Measurements from ENCODE around the gene ZNF407. TPM values are rescaled to one million over a fixed set of nuclear protein-coding genes. Genes with fewer than 3 reads are reported as not detected.

ZNF407 gene
- total RNA-seq, 1 experiment from 2014 or later = 7.6 TPM

DNA sequence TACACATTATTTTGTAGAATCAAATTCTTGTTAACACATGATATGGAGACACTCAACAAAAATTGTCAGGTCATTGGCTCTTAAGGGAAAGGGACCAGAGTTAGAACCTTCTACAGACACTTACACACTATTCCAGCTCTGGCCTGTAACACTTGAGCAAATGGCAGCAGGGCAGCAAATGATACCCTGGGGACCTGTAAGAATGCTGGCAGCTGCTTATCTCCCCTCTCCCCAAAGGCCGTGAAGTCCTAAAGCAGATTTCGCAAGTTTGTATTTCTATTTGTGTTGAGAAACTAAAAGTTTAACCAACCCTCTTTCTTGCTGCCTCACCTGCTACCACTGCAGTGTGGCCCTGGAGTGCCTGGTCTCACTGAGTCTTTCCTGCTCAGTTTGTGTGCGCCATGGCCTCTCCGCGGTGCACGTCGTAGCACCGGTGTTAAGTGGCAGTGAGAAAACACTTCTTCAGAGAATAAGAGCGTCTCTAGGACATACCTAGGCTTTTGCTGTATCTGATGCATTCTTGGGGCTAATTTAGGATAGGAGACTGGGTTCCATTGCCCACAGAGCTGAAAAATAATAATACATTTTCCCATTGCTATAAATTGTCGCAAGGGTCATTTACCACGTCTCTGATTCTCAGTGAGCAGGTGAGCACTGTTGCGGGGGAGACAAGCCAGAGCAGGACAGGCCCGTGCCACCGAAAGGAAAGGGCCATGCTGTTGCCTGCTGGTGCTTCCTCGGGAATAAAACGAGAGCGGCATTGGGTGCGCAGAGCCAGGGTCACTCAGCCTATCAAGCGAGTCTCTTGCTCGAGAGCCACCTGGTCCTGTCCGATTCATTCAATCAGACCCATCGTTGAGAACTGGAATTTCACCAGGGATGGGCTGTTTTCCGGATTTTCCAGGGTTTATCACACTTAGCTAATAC is 406.4 kb downstream of the ZNF407 start:
- H3K27me3 ChIP-seq (ENCODE audit: insufficient read depth, low read length) = no peaks in the 10 kb centered on the region
- no peaks in the 10 kb centered on the region for H3K36me3 ChIP-seq (ENCODE audit: control insufficient read depth in 1 of 2, insufficient read depth in 2 of 2, low read length in 2 of 2)

DNA sequence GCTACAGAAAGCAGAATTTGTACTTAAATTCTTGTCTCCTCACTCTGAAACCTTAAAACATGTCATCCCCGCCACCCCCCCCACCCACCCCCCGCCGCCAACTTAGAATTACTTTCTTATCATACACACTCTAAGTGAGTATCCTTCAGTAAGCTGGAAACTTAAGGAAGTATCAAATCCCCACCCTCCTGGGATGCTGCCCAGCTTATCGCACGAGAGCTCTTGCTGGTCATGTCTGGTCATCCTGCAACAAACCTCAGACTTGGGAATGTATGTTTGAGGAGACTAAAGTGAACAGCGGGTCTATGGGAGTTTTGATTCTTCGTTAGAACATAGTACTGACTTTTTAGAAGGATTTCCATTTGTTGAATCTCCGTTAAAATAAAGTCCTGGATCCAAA is 408.0 kb downstream of the ZNF407 start:
- Histone ChIP-seq H3K4me3 (replicated peaks in 1 of 2; ENCODE audit: low read depth in 1 of 2, low read length in 2 of 2) (no peak overlapping the region), H3K79me2 (ENCODE audit: insufficient read depth, low read length) (no peaks in the 10 kb centered on the region), H2AFZ (ENCODE audit: low read depth, low read length, poor library complexity, severe bottlenecking) (no peak overlapping the region), H3K9me2 (ENCODE audit: insufficient read depth) (no peaks in the 10 kb centered on the region), H4K20me1 (ENCODE audit: insufficient read depth) (no peaks in the 10 kb centered on the region), H3K27ac (ENCODE audit: low read depth, low read length) (no peak overlapping the region), H3K4me2 (ENCODE audit: low read length) (no peak overlapping the region), H3K9ac (ENCODE audit: low read length) (no peak overlapping the region), H3K36me3 (ENCODE audit: control insufficient read depth in 1 of 2, insufficient read depth in 2 of 2, low read length in 2 of 2) (no peaks in the 10 kb centered on the region), H3K4me1 (ENCODE audit: control insufficient read depth in 1 of 2, insufficient read depth in 2 of 2, low read length in 2 of 2) (no peaks in the 10 kb centered on the region), H3K9me3 (ENCODE audit: control insufficient read depth in 1 of 2, insufficient read depth in 1 of 2, low read depth in 1 of 2, low read length in 2 of 2) (no peaks in the 10 kb centered on the region), H3K27me3 (ENCODE audit: insufficient read depth, low read length) (no peaks in the 10 kb centered on the region)
- ChIA-PET RAD21 (ENCODE audit: low non-redundant PET in 1 of 2, low total read pairs in 2 of 2, uncharacterized antibody in 2 of 2, unreplicated experiment in 2 of 2) (no interaction called here), CTCF (no interaction called here), POLR2A (no interaction called here)
- no TSS peak for BruUV-seq (replicated peaks)
- intact Hi-C loops (cut with micrococcal nuclease) = no loop called here
- no peak for DNase-seq (ENCODE audit: low read depth, low spot score)
- TF ChIP-seq, protein P1, sequence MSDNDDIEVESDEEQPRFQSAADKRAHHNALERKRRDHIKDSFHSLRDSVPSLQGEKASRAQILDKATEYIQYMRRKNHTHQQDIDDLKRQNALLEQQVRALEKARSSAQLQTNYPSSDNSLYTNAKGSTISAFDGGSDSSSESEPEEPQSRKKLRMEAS (IDR thresholded peaks at IDR 0.05) = no peak
- no peak for TF ChIP-seq POLR2AphosphoS5 (IDR thresholded peaks at IDR 0.05; ENCODE audit: low read depth, low read length)
- no peak for TF ChIP-seq EGR1 (IDR thresholded peaks at IDR 0.05; ENCODE audit: low read depth)
- no peak for TF ChIP-seq JUND (IDR thresholded peaks at IDR 0.05)
- TF ChIP-seq, protein P2, sequence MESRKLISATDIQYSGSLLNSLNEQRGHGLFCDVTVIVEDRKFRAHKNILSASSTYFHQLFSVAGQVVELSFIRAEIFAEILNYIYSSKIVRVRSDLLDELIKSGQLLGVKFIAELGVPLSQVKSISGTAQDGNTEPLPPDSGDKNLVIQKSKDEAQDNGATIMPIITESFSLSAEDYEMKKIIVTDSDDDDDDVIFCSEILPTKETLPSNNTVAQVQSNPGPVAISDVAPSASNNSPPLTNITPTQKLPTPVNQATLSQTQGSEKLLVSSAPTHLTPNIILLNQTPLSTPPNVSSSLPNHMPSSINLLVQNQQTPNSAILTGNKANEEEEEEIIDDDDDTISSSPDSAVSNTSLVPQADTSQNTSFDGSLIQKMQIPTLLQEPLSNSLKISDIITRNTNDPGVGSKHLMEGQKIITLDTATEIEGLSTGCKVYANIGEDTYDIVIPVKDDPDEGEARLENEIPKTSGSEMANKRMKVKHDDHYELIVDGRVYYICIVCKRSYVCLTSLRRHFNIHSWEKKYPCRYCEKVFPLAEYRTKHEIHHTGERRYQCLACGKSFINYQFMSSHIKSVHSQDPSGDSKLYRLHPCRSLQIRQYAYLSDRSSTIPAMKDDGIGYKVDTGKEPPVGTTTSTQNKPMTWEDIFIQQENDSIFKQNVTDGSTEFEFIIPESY (IDR thresholded peaks at IDR 0.05; ENCODE audit: extremely low read depth, insufficient replicate concordance, low read length) = no peak
- TF ChIP-seq SRF (IDR thresholded peaks at IDR 0.05; ENCODE audit: low read depth) = no peak
- TF ChIP-seq, protein P3, sequence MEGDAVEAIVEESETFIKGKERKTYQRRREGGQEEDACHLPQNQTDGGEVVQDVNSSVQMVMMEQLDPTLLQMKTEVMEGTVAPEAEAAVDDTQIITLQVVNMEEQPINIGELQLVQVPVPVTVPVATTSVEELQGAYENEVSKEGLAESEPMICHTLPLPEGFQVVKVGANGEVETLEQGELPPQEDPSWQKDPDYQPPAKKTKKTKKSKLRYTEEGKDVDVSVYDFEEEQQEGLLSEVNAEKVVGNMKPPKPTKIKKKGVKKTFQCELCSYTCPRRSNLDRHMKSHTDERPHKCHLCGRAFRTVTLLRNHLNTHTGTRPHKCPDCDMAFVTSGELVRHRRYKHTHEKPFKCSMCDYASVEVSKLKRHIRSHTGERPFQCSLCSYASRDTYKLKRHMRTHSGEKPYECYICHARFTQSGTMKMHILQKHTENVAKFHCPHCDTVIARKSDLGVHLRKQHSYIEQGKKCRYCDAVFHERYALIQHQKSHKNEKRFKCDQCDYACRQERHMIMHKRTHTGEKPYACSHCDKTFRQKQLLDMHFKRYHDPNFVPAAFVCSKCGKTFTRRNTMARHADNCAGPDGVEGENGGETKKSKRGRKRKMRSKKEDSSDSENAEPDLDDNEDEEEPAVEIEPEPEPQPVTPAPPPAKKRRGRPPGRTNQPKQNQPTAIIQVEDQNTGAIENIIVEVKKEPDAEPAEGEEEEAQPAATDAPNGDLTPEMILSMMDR (IDR thresholded peaks at IDR 0.05 in 2 of 3, conservative IDR thresholded peaks at IDR 0.05 in 1 of 3; ENCODE audit: borderline replicate concordance in 1 of 3, insufficient read depth in 1 of 3, low read depth in 2 of 3, low read length in 2 of 3) = no peak
- no peak for TF ChIP-seq RAD21 (IDR thresholded peaks at IDR 0.05; ENCODE audit: low read depth)
- no peak for TF ChIP-seq YY1 (IDR thresholded peaks at IDR 0.05; ENCODE audit: extremely low read depth, insufficient replicate concordance, low read depth, low read length)
- TF ChIP-seq EZH2 (IDR thresholded peaks at IDR 0.05) = no peak
- TF ChIP-seq CEBPB (IDR thresholded peaks at IDR 0.05; ENCODE audit: low read depth) = no peak
- no peak for TF ChIP-seq FOSL1 (IDR thresholded peaks at IDR 0.05; ENCODE audit: low read depth)
- ATAC-seq = no peak

More for the DNA sequence above, 406.4 kb downstream of the ZNF407 start:
- Histone ChIP-seq H4K20me1 (ENCODE audit: insufficient read depth) (no peaks in the 10 kb centered on the region), H3K4me1 (ENCODE audit: control insufficient read depth in 1 of 2, insufficient read depth in 2 of 2, low read length in 2 of 2) (no peaks in the 10 kb centered on the region), H3K9me2 (ENCODE audit: insufficient read depth) (no peaks in the 10 kb centered on the region), H2AFZ (ENCODE audit: low read depth, low read length, poor library complexity, severe bottlenecking) (no peak overlapping the region), H3K79me2 (ENCODE audit: insufficient read depth, low read length) (no peaks in the 10 kb centered on the region), H3K4me3 (replicated peaks in 1 of 2; ENCODE audit: low read depth in 1 of 2, low read length in 2 of 2) (no peak overlapping the region), H3K9me3 (ENCODE audit: control insufficient read depth in 1 of 2, insufficient read depth in 1 of 2, low read depth in 1 of 2, low read length in 2 of 2) (no peaks in the 10 kb centered on the region), H3K4me2 (ENCODE audit: low read length) (no peak overlapping the region), H3K9ac (ENCODE audit: low read length) (no peak overlapping the region), H3K27ac (ENCODE audit: low read depth, low read length) (no peak overlapping the region)
- BruUV-seq (replicated peaks) = no TSS peak
- CTCF ChIA-PET = no interaction called here
- DNase-seq (ENCODE audit: low read depth, low spot score) = no peak
- TF ChIP-seq JUND (IDR thresholded peaks at IDR 0.05) (no peak), ZNF274 (IDR thresholded peaks at IDR 0.05; ENCODE audit: low read depth, low read length) (no peak), RAD21 (IDR thresholded peaks at IDR 0.05; ENCODE audit: low read depth) (no peak), TCF7L2 (IDR thresholded peaks at IDR 0.05; ENCODE audit: borderline replicate concordance, extremely low read depth, insufficient read depth, insufficient read length) (no peak), YY1 (IDR thresholded peaks at IDR 0.05; ENCODE audit: extremely low read depth, insufficient replicate concordance, low read depth, low read length) (no peak)
- POLR2A ChIA-PET = no interaction called here
- intact Hi-C loops (cut with micrococcal nuclease) = no loop called here
- no peak for ATAC-seq
- RAD21 ChIA-PET (ENCODE audit: low non-redundant PET in 1 of 2, low total read pairs in 2 of 2, uncharacterized antibody in 2 of 2, unreplicated experiment in 2 of 2) = no interaction called here
